HepG2 (cell line): ENCODE results near the gene RNF113A. TPM values are rescaled to one million over a fixed set of nuclear protein-coding genes. Genes with fewer than 3 reads are reported as not detected.

Experiments used
- ARNT2 ChIP-seq: sonication (generic); formaldehyde crosslinking; IDR thresholded peaks from 2 replicates; pipeline ENCODE4 v1.8.0; 2022; ENCODE audit warnings: mild to moderate bottlenecking, low read depth, missing genetic modification reagents, moderate library complexity
- CBX1 ChIP-seq: IDR thresholded peaks from one replicate; pipeline ENCODE4 v1.6.1; 2016; ENCODE audit warnings: antibody characterized with exemption, low read depth
- ESRRA ChIP-seq: sonication (generic); formaldehyde crosslinking; IDR thresholded peaks from 2 replicates; pipeline ENCODE4 v1.5.1; 2020; ENCODE audit warnings: mild to moderate bottlenecking, low read depth, missing genetic modification reagents
- KMT2A ChIP-seq: sonication (generic); formaldehyde crosslinking; IDR thresholded peaks from 2 replicates; pipeline ENCODE4 v1.4.0; 2020; ENCODE audit warnings: missing genetic modification reagents
- MTA1 ChIP-seq: sonication (generic); formaldehyde crosslinking; IDR thresholded peaks from 2 replicates; pipeline ENCODE4 v1.4.0; 2020; ENCODE audit warnings: missing genetic modification reagents, mild to moderate bottlenecking, borderline replicate concordance
- NCOR1 ChIP-seq: fragments of 200-600 bp; sonication (generic); IDR thresholded peaks from 2 replicates; pipeline ENCODE4 v1.7.0; 2017; ENCODE audit warnings: antibody characterized with exemption, low read length, borderline replicate concordance
- SOX6 ChIP-seq, 2 experiments: fragments of 450-650 bp in 1 of 2; sonication (generic) in 1 of 2; formaldehyde crosslinking in 1 of 2; IDR thresholded peaks; 2 replicates each; pipeline versions ENCODE4 v1.4.0 to v1.6.1; 2017 to 2020; ENCODE audit warnings: antibody characterized with exemption in 1 of 2, mild to moderate bottlenecking in 1 of 2, missing genetic modification reagents in 1 of 2
- SRSF1 ChIP-seq: fragments of 200-400 bp; formaldehyde crosslinking; optimal IDR thresholded peaks from 2 replicates; pipeline ENCODE3; 2017; ENCODE audit warnings: mild to moderate bottlenecking, low read depth, low read length, moderate library complexity
- SRSF9 ChIP-seq: fragments of 200-400 bp; formaldehyde crosslinking; IDR thresholded peaks from 2 replicates; pipeline ENCODE4 v1.6.1; 2018; ENCODE audit warnings: borderline replicate concordance, mild to moderate bottlenecking, low read depth, low read length; ENCODE audit not compliant: insufficient read depth, poor library complexity, severe bottlenecking
- TCF7 ChIP-seq: sonication (generic); IDR thresholded peaks from 2 replicates; pipeline ENCODE4 v1.6.1; 2016; ENCODE audit warnings: antibody characterized with exemption, low read depth
- ZKSCAN5 ChIP-seq: sonication (generic); formaldehyde crosslinking; IDR thresholded peaks from 2 replicates; pipeline ENCODE4 v1.5.1; 2020; ENCODE audit warnings: mild to moderate bottlenecking, missing genetic modification reagents
- ZNF234 ChIP-seq: sonication (generic); formaldehyde crosslinking; conservative IDR thresholded peaks from 2 replicates; pipeline ENCODE4 v1.5.1; 2020; ENCODE audit warnings: mild to moderate bottlenecking, missing genetic modification reagents
- ZNF329 ChIP-seq: sonication (generic); formaldehyde crosslinking; IDR thresholded peaks from 2 replicates; pipeline ENCODE4 v1.9.0; 2021; ENCODE audit warnings: low read depth, mild to moderate bottlenecking, missing genetic modification reagents
- ZNF775 ChIP-seq: sonication (generic); formaldehyde crosslinking; IDR thresholded peaks from 2 replicates; pipeline ENCODE4 v1.4.0; 2020; ENCODE audit warnings: missing genetic modification reagents, mild to moderate bottlenecking, moderate library complexity, borderline replicate concordance
- ZZZ3 ChIP-seq: sonication (generic); formaldehyde crosslinking; IDR thresholded peaks from 2 replicates; pipeline ENCODE4 v1.4.0; 2020; ENCODE audit warnings: missing genetic modification reagents, mild to moderate bottlenecking, borderline replicate concordance
- polyA plus RNA-seq, 8 experiments: library from polyadenylated mRNA; depleted of rRNA in 3 of 8; stranded (reverse) in 7 of 8; unstranded in 1 of 8; fragments of >200 nt; fragmentation: Illumina TruSeq in 4 of 8; extraction: Trizol in 4 of 8; gene quantifications; 2 replicates each; pipeline versions ENCODE4 v1.2.1 to v1.2.3, GENCODE V29; 2011 to 2016; ENCODE audit warnings: low read depth in 4 of 8, missing spikeins in 1 of 8, mixed read lengths in 1 of 8; ENCODE audit not compliant: insufficient read depth in 1 of 8
- total RNA-seq, 5 experiments: library from RNA; depleted of rRNA; stranded (reverse); fragments of >200 nt; fragmentation: Illumina TruSeq; extraction: Trizol; gene quantifications; 2 replicates each; pipeline ENCODE4 v1.2.3, GENCODE V29; 2016; ENCODE audit warnings: low read depth in 1 of 5
- TF ChIP-seq, protein P1 (sequence below): fragments of 450-650 bp; IDR thresholded peaks from 2 replicates; pipeline ENCODE4 v1.6.1; 2017
- TF ChIP-seq, protein P2 (sequence below): IDR thresholded peaks from 2 replicates; pipeline ENCODE4 v1.6.1; 2016; ENCODE audit warnings: missing compliant biosample characterization, missing genetic modification reagents, borderline replicate concordance
- TF ChIP-seq, protein P3 (sequence below): sonication (generic); formaldehyde crosslinking; IDR thresholded peaks from 2 replicates; pipeline ENCODE4 v1.4.0; 2020; ENCODE audit warnings: missing genetic modification reagents
- TF ChIP-seq, protein P4 (sequence below): sonication (generic); formaldehyde crosslinking; conservative IDR thresholded peaks from 2 replicates; pipeline ENCODE4 v1.5.0; 2020; ENCODE audit warnings: missing genetic modification reagents
- TF ChIP-seq, protein P5 (sequence below), 2 experiments: IDR thresholded peaks; 2 replicates each; pipeline ENCODE4 v1.6.1; 2011 to 2012; ENCODE audit warnings: low read length in 2 of 2, borderline replicate concordance in 1 of 2, low read depth in 1 of 2, mild to moderate bottlenecking in 1 of 2, moderate library complexity in 1 of 2

RNF113A gene
- total and polyA plus RNA-seq, 2 of the 13 experiments (the other 11 are each of a cell fraction or from before 2014, with no cell fraction given) = 14.0 to 15.4 TPM

DNA sequence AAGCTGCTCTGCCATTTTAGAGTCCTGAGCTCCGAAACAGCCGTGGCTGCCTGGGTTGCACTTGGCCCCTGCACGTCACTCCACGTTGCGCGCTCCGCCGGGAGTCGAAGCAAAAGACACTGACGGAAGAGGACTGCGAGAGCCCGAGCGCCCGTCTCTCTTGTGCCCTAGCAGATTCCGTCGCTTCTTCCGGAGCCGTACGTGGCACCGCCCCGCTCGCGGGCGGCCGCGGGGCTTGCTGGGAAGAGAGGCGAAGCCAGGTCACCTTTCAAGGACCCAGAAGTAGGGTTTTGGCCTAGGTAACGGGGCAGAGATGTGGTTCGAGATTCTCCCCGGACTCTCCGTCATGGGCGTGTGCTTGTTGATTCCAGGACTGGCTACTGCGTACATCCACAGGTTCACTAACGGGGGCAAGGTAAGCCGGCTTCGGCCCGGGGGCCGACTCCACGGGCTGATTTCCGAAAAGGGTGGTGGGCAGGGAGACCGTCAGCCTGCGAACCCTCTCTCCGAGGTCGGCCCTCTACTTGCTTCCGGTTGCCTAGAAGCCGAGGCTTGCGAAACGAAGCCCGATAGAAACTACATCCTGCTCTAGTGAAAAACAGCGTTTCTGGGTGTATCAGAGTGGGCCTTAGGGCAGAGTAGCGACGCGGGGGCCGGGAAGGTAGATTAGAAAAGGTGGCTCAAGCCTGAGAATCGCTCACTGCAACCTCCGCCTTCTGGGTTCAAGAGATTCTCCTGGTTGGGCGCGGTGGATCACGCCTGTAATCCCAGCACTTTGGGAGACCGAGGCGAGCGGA lies at the start of gene RNF113A, which contains the start of gene NDUFA1 (continued):
- no peak for TF ChIP-seq SOX6 (IDR thresholded peaks at IDR 0.05)
- no peak; the same call in 1 of the 2 replicates for TF ChIP-seq SOX6 (CRISPR knock-in tag; IDR thresholded peaks at IDR 0.05)
- no peak for TF ChIP-seq CBX1
- TF ChIP-seq TCF7 = no peak
- TF ChIP-seq ARNT2 (CRISPR knock-in tag) = no peak
- no peak; the same call in 1 of the 2 replicates for TF ChIP-seq KMT2A
- no peak for TF ChIP-seq ZNF234 (CRISPR knock-in tag)
- TF ChIP-seq NCOR1 = no peak
- no peak for TF ChIP-seq SRSF1
- TF ChIP-seq, protein P1, sequence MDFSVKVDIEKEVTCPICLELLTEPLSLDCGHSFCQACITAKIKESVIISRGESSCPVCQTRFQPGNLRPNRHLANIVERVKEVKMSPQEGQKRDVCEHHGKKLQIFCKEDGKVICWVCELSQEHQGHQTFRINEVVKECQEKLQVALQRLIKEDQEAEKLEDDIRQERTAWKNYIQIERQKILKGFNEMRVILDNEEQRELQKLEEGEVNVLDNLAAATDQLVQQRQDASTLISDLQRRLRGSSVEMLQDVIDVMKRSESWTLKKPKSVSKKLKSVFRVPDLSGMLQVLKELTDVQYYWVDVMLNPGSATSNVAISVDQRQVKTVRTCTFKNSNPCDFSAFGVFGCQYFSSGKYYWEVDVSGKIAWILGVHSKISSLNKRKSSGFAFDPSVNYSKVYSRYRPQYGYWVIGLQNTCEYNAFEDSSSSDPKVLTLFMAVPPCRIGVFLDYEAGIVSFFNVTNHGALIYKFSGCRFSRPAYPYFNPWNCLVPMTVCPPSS = no peak
- TF ChIP-seq MTA1 (CRISPR knock-in tag) = no peak
- peak; percentile 74 for TF ChIP-seq ESRRA (CRISPR knock-in tag)
- TF ChIP-seq, protein P2, sequence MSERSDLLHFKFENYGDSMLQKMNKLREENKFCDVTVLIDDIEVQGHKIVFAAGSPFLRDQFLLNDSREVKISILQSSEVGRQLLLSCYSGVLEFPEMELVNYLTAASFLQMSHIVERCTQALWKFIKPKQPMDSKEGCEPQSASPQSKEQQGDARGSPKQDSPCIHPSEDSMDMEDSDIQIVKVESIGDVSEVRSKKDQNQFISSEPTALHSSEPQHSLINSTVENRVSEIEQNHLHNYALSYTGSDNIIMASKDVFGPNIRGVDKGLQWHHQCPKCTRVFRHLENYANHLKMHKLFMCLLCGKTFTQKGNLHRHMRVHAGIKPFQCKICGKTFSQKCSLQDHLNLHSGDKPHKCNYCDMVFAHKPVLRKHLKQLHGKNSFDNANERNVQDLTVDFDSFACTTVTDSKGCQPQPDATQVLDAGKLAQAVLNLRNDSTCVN = no peak; the same call in 1 of the 2 replicates
- TF ChIP-seq, protein P3, sequence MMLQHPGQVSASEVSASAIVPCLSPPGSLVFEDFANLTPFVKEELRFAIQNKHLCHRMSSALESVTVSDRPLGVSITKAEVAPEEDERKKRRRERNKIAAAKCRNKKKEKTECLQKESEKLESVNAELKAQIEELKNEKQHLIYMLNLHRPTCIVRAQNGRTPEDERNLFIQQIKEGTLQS (CRISPR knock-in tag) = no peak
- TF ChIP-seq ZZZ3 = peak; percentile 44; the same call in 1 of the 2 replicates
- no peak for TF ChIP-seq ZNF775 (CRISPR knock-in tag)
- no peak for TF ChIP-seq ZNF329 (CRISPR knock-in tag)
- TF ChIP-seq SRSF9 = no peak
- TF ChIP-seq, protein P4, sequence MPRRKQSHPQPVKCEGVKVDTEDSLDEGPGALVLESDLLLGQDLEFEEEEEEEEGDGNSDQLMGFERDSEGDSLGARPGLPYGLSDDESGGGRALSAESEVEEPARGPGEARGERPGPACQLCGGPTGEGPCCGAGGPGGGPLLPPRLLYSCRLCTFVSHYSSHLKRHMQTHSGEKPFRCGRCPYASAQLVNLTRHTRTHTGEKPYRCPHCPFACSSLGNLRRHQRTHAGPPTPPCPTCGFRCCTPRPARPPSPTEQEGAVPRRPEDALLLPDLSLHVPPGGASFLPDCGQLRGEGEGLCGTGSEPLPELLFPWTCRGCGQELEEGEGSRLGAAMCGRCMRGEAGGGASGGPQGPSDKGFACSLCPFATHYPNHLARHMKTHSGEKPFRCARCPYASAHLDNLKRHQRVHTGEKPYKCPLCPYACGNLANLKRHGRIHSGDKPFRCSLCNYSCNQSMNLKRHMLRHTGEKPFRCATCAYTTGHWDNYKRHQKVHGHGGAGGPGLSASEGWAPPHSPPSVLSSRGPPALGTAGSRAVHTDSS = no peak
- no peak for TF ChIP-seq ZKSCAN5
- TF ChIP-seq, protein P5, sequence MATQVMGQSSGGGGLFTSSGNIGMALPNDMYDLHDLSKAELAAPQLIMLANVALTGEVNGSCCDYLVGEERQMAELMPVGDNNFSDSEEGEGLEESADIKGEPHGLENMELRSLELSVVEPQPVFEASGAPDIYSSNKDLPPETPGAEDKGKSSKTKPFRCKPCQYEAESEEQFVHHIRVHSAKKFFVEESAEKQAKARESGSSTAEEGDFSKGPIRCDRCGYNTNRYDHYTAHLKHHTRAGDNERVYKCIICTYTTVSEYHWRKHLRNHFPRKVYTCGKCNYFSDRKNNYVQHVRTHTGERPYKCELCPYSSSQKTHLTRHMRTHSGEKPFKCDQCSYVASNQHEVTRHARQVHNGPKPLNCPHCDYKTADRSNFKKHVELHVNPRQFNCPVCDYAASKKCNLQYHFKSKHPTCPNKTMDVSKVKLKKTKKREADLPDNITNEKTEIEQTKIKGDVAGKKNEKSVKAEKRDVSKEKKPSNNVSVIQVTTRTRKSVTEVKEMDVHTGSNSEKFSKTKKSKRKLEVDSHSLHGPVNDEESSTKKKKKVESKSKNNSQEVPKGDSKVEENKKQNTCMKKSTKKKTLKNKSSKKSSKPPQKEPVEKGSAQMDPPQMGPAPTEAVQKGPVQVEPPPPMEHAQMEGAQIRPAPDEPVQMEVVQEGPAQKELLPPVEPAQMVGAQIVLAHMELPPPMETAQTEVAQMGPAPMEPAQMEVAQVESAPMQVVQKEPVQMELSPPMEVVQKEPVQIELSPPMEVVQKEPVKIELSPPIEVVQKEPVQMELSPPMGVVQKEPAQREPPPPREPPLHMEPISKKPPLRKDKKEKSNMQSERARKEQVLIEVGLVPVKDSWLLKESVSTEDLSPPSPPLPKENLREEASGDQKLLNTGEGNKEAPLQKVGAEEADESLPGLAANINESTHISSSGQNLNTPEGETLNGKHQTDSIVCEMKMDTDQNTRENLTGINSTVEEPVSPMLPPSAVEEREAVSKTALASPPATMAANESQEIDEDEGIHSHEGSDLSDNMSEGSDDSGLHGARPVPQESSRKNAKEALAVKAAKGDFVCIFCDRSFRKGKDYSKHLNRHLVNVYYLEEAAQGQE (IDR thresholded peaks at IDR 0.05; ENCODE audit: borderline replicate concordance in 1 of 2, low read depth in 1 of 2, low read length in 2 of 2) = peak in 1 of 2 experiments; percentile 39; a peak in 1 of 4 replicates
